WERI-Rb-1 (cell line): ENCODE data around the gene GFPT2.

Source experiments
- DNase-seq: peaks from one replicate; pipeline ENCODE4 v3.0.0-alpha.2; 2020
- H3K27ac ChIP-seq: fragments of 250-450 bp; sonication (Bioruptor Pico); 2 replicates; pipeline ENCODE4 v1.5.1; 2020; ENCODE audit warnings: mild to moderate bottlenecking, moderate library complexity
- H3K27me3 ChIP-seq: fragments of 250-450 bp; sonication (Bioruptor Pico); 2 replicates; pipeline ENCODE4 v1.5.1; 2021; ENCODE audit warnings: mild to moderate bottlenecking, low read depth, moderate library complexity; ENCODE audit not compliant: insufficient read depth, severe bottlenecking
- H3K36me3 ChIP-seq: fragments of 250-450 bp; sonication (Bioruptor Pico); 2 replicates; pipeline ENCODE4 v1.5.1; 2020; ENCODE audit warnings: mild to moderate bottlenecking, moderate library complexity
- H3K4me3 ChIP-seq: 2 replicates; pipeline ENCODE4 v1.5.1; 2011; ENCODE audit warnings: low read depth, mild to moderate bottlenecking, control low read depth, low read length
- H3K9me3 ChIP-seq: fragments of 250-450 bp; sonication (Bioruptor Pico); 2 replicates; pipeline ENCODE4 v1.5.1; 2021; ENCODE audit warnings: mild to moderate bottlenecking, moderate library complexity; ENCODE audit not compliant: severe bottlenecking
- CTCF ChIP-seq: IDR thresholded peaks from 2 replicates; pipeline ENCODE4 v1.5.1; 2011; ENCODE audit warnings: low read depth, mild to moderate bottlenecking, control low read depth, inconsistent platforms, low read length

GFPT2 gene

GRCh38 chr5:180389252-180390101 is 36.3 kb upstream of the GFPT2 start:
- Histone ChIP-seq H3K27ac (no peak overlapping the region), H3K27me3 (no peaks in the 10 kb centered on the region), H3K36me3 (no peaks in the 10 kb centered on the region), H3K4me3 (no peak overlapping the region), H3K9me3 (no peaks in the 10 kb centered on the region)
- DNase-seq = no peak
- no peak for TF ChIP-seq CTCF

GRCh38 chr5:180387798-180388197 is 34.7 kb upstream of the GFPT2 start:
- DNase-seq = no peak
- no peak for TF ChIP-seq CTCF
- Histone ChIP-seq H3K27ac (no peak overlapping the region), H3K9me3 (no peaks in the 10 kb centered on the region), H3K4me3 (no peak overlapping the region), H3K36me3 (no peaks in the 10 kb centered on the region), H3K27me3 (no peaks in the 10 kb centered on the region)

- no peak for DNase-seq
- H3K9me3 ChIP-seq = no peaks in the 10 kb centered on the region
- H3K36me3 ChIP-seq = no peaks in the 10 kb centered on the region
- no peak overlapping the region for H3K4me3 ChIP-seq
- no peak overlapping the region for H3K27ac ChIP-seq
- no peaks in the 10 kb centered on the region for H3K27me3 ChIP-seq
- no peak for TF ChIP-seq CTCF
These were observed 29.8 kb upstream of the GFPT2 start for GRCh38 chr5:180382926-180383325.

GRCh38 chr5:180381851-180382480 is 28.8 kb upstream of the GFPT2 start:
- DNase-seq = no peak
- H3K36me3 ChIP-seq = no peaks in the 10 kb centered on the region
- no peak overlapping the region for H3K4me3 ChIP-seq
- no peak overlapping the region for H3K27ac ChIP-seq
- H3K9me3 ChIP-seq = no peaks in the 10 kb centered on the region
- no peak for TF ChIP-seq CTCF
- H3K27me3 ChIP-seq = no peaks in the 10 kb centered on the region

GRCh38 chr5:180381428-180381827 is 28.3 kb upstream of the GFPT2 start:
- DNase-seq = no peak
- H3K27ac ChIP-seq = no peak overlapping the region
- H3K36me3 ChIP-seq = no peaks in the 10 kb centered on the region
- no peak overlapping the region for H3K4me3 ChIP-seq
- H3K9me3 ChIP-seq = no peaks in the 10 kb centered on the region
- no peaks in the 10 kb centered on the region for H3K27me3 ChIP-seq
- TF ChIP-seq CTCF = no peak
